BLaER1 (cell line): ENCODE data around the gene LYRM2.

Experiments
- H3K27ac ChIP-seq: shearing (Covaris generic); formaldehyde crosslinking; 2 replicates; pipeline ENCODE4 v1.8.1; 2022
- H3K27me3 ChIP-seq: shearing (Covaris generic); formaldehyde crosslinking; 2 replicates; pipeline ENCODE4 v1.8.1; 2022
- H3K36me3 ChIP-seq: shearing (Covaris generic); formaldehyde crosslinking; 2 replicates; pipeline ENCODE4 v1.8.1; 2022
- H3K4me1 ChIP-seq: shearing (Covaris generic); formaldehyde crosslinking; 2 replicates; pipeline ENCODE4 v1.8.1; 2022
- H3K4me2 ChIP-seq: shearing (Covaris generic); formaldehyde crosslinking; 2 replicates; pipeline ENCODE4 v1.8.1; 2022
- H3K4me3 ChIP-seq: shearing (Covaris generic); formaldehyde crosslinking; 2 replicates; pipeline ENCODE4 v1.8.1; 2022
- H3K9ac ChIP-seq: shearing (Covaris generic); formaldehyde crosslinking; 2 replicates; pipeline ENCODE4 v1.8.1; 2022
- H3K9me3 ChIP-seq: shearing (Covaris generic); formaldehyde crosslinking; 2 replicates; pipeline ENCODE4 v1.8.1; 2022
- H4K20me1 ChIP-seq: shearing (Covaris generic); formaldehyde crosslinking; 2 replicates; pipeline ENCODE4 v1.8.1; 2022
- Cebpa-rat ChIP-seq: shearing (Covaris generic); IDR thresholded peaks from 2 replicates; pipeline ENCODE4 v1.8.1; 2022

The LYRM2 gene

GRCh38 chr6:89638320-89639195 is at the start of gene LYRM2:
LYRM2 (minus strand) TSS chr6:89638747; CDS start chr6:89638716, 31 bp downstream.
- peak within 1 kb of the TSS; percentile 70 for H3K4me3 ChIP-seq

DNA sequence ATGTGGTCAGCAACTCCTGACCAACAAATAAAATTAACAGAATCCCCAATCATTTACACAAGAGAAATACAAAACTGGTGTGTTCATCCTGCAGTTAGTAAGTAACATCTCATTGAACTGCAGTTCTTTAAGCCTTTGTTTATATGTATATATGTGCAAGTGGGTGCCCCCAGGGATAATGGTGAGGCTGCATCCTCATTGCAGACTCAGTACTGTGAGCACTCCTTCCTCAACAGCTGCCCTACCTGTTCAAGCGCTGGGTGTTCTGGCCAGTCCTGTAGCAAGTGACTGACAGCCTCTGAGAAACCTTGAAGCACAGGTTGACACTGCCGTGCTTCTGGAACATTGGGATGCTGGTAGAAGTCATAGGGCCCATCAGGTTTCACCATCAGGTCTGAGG is 49.8 kb upstream of the LYRM2 start:
- H4K20me1 ChIP-seq: no peaks in the 10 kb centered on the region
- no peak for TF ChIP-seq Cebpa-rat
- peaks cover 83% of the 10 kb centered on the region for H3K36me3 ChIP-seq
- H3K4me1 ChIP-seq: peaks cover 15% of the 10 kb centered on the region
- H3K4me3 ChIP-seq: no peak overlapping the region
- no peak overlapping the region for H3K27ac ChIP-seq
- H3K4me2 ChIP-seq: no peak overlapping the region
- H3K27me3 ChIP-seq: no peaks in the 10 kb centered on the region
- no peaks in the 10 kb centered on the region for H3K9me3 ChIP-seq
- H3K9ac ChIP-seq: no peak overlapping the region

More at GRCh38 chr6:89638320-89639195, at the start of gene LYRM2:
- H3K27me3 ChIP-seq: no peaks in the 10 kb centered on the region
- H3K9me3 ChIP-seq: no peaks in the 10 kb centered on the region
- peak within 1 kb of the TSS; percentile 80 for H3K4me2 ChIP-seq
- H3K36me3 ChIP-seq: peaks cover 16% of the 10 kb centered on the region
- H3K4me1 ChIP-seq: peaks cover 15% of the 10 kb centered on the region
- TF ChIP-seq Cebpa-rat: no peak
- peak within 1 kb of the TSS; percentile 79 for H3K9ac ChIP-seq
- no peaks in the 10 kb centered on the region for H4K20me1 ChIP-seq
- H3K27ac ChIP-seq: peak within 1 kb of the TSS; percentile 77

DNA sequence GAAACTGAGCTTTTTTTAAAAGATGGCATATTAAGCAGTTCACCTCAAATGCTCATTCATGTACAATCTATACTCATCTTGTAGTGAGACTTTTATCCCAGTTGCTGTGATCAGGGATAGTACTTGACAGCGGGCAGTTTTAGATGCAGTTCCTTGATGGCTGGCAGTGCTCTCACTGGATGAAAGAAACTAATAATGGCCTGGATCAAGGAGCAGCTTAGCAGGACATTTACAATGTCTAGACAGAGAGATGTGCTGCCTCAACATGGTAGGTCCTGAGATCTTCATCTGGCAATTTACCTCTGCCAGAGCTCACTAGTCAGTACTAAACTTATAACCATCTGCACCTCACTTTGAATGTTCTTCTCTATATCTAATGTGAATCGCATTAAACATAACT is 46.8 kb upstream of the LYRM2 start:
- Histone ChIP-seq H4K20me1 (no peaks in the 10 kb centered on the region), H3K27ac (no peak overlapping the region), H3K36me3 (peaks cover 91% of the 10 kb centered on the region), H3K9me3 (no peaks in the 10 kb centered on the region), H3K9ac (no peak overlapping the region), H3K4me2 (no peak overlapping the region), H3K4me1 (peaks cover 9% of the 10 kb centered on the region), H3K27me3 (no peaks in the 10 kb centered on the region), H3K4me3 (no peak overlapping the region)
- TF ChIP-seq Cebpa-rat: no peak

DNA sequence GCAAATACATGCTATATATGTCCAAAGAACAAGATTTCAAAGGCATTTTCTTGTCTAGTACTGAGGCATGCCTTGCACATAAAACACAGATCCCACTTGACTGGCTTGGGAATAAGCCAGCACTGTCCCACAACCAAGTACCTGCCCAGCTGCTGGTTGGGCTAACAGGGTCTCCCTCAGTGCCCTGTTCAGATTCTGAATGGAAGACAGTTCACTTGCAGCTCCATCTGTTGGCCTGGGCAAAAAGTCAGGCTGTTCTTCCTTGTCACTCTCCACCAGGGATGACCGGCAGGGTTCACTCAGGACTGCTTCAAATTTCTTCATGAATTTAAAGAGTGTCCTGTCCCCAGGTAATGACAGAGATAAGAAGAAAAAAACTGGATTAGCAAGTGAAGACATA is 44.4 kb upstream of the LYRM2 start:
- no peak for TF ChIP-seq Cebpa-rat
- Histone ChIP-seq H3K4me2 (no peak overlapping the region), H3K4me3 (no peak overlapping the region), H4K20me1 (no peaks in the 10 kb centered on the region), H3K27ac (no peak overlapping the region), H3K9me3 (no peaks in the 10 kb centered on the region), H3K9ac (no peak overlapping the region), H3K4me1 (no peaks in the 10 kb centered on the region), H3K27me3 (no peaks in the 10 kb centered on the region), H3K36me3 (peaks cover 93% of the 10 kb centered on the region)

DNA sequence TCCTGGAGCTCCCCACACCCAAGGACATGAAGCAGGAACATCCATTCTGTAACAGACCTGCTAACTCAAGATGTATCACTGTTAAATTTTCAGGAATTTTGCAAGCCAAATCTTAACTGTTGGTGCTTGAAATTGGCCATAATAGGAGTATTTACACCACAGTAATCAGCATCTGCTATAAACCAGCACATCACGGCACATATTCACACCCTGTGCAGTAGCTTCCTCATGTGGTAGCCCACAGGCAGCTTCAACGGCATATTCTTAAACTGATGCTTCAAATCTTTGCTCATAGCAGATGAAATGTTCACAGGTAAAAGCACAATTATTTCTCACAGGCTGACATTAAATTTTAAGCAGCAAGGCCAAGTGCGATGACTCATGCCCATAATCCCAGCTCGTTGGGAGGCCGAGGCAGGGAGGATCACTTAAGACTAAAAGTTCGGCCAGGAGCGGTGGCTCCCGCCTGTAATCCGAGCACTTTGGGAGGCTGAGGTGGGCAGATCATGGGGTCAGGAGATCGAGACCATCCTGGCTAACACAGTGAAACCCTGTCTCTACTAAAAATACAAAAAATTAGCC is 43.5 kb upstream of the LYRM2 start:
- Histone ChIP-seq H4K20me1 (no peaks in the 10 kb centered on the region), H3K4me1 (no peaks in the 10 kb centered on the region), H3K9me3 (no peaks in the 10 kb centered on the region), H3K27ac (no peak overlapping the region), H3K4me2 (no peak overlapping the region), H3K4me3 (no peak overlapping the region), H3K9ac (no peak overlapping the region), H3K27me3 (no peaks in the 10 kb centered on the region), H3K36me3 (peaks cover 93% of the 10 kb centered on the region)
- no peak for TF ChIP-seq Cebpa-rat

DNA sequence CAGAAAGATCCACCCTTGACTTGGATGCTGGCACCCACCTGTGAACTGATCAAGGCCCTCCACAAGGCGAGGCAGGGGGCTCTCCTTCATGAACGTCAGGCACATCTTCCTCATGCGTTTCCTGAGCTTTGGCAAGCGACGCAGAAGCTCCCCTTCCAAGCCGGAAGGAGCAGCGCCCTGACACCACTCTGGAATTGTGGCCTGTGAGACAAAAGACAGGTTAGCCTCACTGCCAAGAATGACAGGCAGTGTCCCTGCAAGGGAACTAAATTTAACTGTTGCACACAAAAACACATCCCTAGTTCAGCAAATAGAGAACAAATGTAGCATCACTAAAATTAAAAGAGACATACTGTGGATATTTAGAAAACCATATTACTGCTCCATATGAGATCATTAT is 42.0 kb upstream of the LYRM2 start:
- H3K4me2 ChIP-seq: no peak overlapping the region
- H3K36me3 ChIP-seq: peaks cover 91% of the 10 kb centered on the region
- TF ChIP-seq Cebpa-rat: no peak
- no peaks in the 10 kb centered on the region for H4K20me1 ChIP-seq
- H3K27me3 ChIP-seq: no peaks in the 10 kb centered on the region
- no peak overlapping the region for H3K4me3 ChIP-seq
- H3K9me3 ChIP-seq: no peaks in the 10 kb centered on the region
- H3K9ac ChIP-seq: no peak overlapping the region
- H3K27ac ChIP-seq: no peak overlapping the region
- no peaks in the 10 kb centered on the region for H3K4me1 ChIP-seq

GRCh38 chr6:89680150-89680549 is 41.6 kb upstream of the LYRM2 start:
- Histone ChIP-seq H3K36me3 (peaks cover 91% of the 10 kb centered on the region), H3K4me2 (no peak overlapping the region), H3K9me3 (no peaks in the 10 kb centered on the region), H4K20me1 (no peaks in the 10 kb centered on the region), H3K9ac (no peak overlapping the region), H3K27ac (no peak overlapping the region), H3K4me3 (no peak overlapping the region), H3K4me1 (no peaks in the 10 kb centered on the region), H3K27me3 (no peaks in the 10 kb centered on the region)
- no peak for TF ChIP-seq Cebpa-rat

DNA sequence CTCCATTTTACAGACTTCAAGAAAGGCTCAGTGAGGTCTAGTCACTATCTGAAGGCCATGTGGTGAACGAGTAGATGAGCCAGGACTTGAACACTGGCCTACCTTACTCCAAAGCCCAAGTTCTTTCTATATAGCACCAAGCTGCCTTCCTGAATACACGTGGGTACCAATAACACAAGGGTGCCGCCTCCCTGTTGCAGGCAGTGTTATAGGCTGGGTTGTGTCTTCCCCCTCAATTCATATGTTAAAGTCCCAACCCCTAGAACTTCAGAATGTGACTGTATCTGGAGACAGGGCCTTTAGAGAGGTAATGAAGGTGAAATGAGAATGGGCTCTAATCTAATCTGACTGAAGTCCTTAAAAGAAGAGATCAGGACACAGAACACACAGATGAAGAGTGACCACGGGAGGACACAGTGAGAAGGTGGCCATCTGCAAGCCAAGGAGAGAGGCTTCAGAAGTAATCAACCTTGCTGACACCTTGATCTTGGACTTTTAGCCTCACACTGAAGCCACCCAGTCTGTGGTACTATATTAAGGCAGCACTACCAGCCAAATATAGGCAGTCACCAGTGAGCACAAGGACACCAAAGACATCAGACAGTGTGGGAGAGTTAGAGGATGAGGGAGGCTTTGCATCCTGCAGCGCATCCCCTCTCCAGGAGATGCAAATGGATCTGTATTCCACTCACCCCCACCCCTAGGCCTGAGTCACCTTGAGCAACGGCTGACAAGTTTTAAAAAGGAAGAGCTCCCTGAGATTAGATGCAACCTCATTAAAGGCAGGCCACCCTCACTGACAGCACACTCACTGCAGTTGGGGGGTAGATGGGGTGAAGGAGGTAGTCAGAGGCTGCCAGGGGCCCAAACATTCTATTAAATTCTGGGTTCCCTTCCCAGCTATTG is 40.9 kb upstream of the LYRM2 start:
- no peak overlapping the region for H3K9ac ChIP-seq
- TF ChIP-seq Cebpa-rat: no peak
- H3K4me3 ChIP-seq: no peak overlapping the region
- H3K27ac ChIP-seq: no peak overlapping the region
- H3K27me3 ChIP-seq: no peaks in the 10 kb centered on the region
- H3K4me1 ChIP-seq: no peaks in the 10 kb centered on the region
- no peaks in the 10 kb centered on the region for H4K20me1 ChIP-seq
- H3K9me3 ChIP-seq: no peaks in the 10 kb centered on the region
- peaks cover 91% of the 10 kb centered on the region for H3K36me3 ChIP-seq
- no peak overlapping the region for H3K4me2 ChIP-seq

GRCh38 chr6:89678531-89678930 is 40.0 kb upstream of the LYRM2 start:
- Histone ChIP-seq H4K20me1 (no peaks in the 10 kb centered on the region), H3K4me3 (no peak overlapping the region), H3K9ac (no peak overlapping the region), H3K4me1 (no peaks in the 10 kb centered on the region), H3K27ac (no peak overlapping the region), H3K4me2 (no peak overlapping the region), H3K27me3 (no peaks in the 10 kb centered on the region), H3K9me3 (no peaks in the 10 kb centered on the region), H3K36me3 (peaks cover 88% of the 10 kb centered on the region)
- TF ChIP-seq Cebpa-rat: no peak
